Measurements from ENCODE around the gene ZSWIM7. TPM values are rescaled to one million over a fixed set of nuclear protein-coding genes. Genes with fewer than 3 reads are reported as not detected.

The ZSWIM7 gene
- total RNA-seq, 2 donors from 2014 or later: 15.1 to 16.5 TPM

DNA sequence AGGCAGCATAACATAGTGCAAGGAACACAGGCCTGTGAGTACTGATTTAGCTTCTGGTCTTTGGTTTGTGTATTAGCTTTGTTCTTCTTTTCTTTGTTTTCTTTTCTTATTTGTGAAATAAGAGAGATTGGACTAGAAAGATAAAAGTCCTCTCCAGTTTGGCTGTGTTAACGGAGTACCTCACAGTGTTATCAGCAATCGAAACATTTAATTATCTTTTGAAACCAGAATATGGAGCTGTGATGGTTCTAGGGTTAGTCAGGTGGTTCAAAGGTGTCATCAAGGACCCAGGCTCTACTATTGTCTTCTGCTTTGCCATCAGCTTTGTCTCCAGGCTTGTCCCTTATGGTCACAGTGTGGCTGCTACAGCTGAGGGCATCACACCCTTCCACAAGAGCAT is 29.0 kb downstream of the ZSWIM7 start:
- H3K4me1 ChIP-seq (replicated peaks): no peaks in the 10 kb centered on the region
- H3K27me3 ChIP-seq (replicated peaks; ENCODE audit: insufficient read depth): no peaks in the 10 kb centered on the region
- TF ChIP-seq POLR2A (IDR thresholded peaks at IDR 0.05): no peak
- TF ChIP-seq, protein P1, sequence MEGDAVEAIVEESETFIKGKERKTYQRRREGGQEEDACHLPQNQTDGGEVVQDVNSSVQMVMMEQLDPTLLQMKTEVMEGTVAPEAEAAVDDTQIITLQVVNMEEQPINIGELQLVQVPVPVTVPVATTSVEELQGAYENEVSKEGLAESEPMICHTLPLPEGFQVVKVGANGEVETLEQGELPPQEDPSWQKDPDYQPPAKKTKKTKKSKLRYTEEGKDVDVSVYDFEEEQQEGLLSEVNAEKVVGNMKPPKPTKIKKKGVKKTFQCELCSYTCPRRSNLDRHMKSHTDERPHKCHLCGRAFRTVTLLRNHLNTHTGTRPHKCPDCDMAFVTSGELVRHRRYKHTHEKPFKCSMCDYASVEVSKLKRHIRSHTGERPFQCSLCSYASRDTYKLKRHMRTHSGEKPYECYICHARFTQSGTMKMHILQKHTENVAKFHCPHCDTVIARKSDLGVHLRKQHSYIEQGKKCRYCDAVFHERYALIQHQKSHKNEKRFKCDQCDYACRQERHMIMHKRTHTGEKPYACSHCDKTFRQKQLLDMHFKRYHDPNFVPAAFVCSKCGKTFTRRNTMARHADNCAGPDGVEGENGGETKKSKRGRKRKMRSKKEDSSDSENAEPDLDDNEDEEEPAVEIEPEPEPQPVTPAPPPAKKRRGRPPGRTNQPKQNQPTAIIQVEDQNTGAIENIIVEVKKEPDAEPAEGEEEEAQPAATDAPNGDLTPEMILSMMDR (IDR thresholded peaks at IDR 0.05): no peak
- TF ChIP-seq POLR2AphosphoS5 (IDR thresholded peaks at IDR 0.05): no peak
- H3K9me3 ChIP-seq: no peaks in the 10 kb centered on the region
- DNase-seq (ENCODE audit: low spot score): no peak
- intact Hi-C loops (cut with DNase I): no loop called here
- H3K4me3 ChIP-seq: no peak overlapping the region
- no peaks in the 10 kb centered on the region for H3K36me3 ChIP-seq
- WGBS: 99% methylated on average over 2 of the region's 2 CpGs
- H3K27ac ChIP-seq: no peak overlapping the region

DNA sequence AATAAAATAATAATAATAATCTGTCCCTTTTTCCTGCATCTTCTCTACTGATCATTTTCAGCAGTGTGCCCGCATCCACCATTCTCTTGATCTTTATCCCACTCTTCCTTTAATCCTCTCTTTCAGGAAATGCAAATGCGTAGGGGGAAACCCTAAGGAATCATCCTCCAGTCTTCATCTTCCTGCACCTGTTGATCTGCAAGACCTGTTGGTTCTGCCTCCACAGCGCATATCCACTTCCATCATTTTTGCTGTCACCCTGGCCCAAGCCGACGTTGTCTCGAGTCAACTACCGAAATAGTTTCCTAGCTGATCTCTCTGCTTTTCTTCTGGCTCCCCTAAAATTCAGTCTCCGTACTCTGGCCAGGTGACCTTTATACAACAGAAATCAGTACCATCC is 30.0 kb downstream of the ZSWIM7 start:
- H3K4me1 ChIP-seq (replicated peaks): no peaks in the 10 kb centered on the region
- H3K36me3 ChIP-seq: no peaks in the 10 kb centered on the region
- no peaks in the 10 kb centered on the region for H3K27me3 ChIP-seq (replicated peaks; ENCODE audit: insufficient read depth)
- WGBS: 97% methylated on average over 8 of the region's 8 CpGs
- TF ChIP-seq POLR2AphosphoS5 (IDR thresholded peaks at IDR 0.05) (no peak), POLR2A (IDR thresholded peaks at IDR 0.05) (no peak)
- TF ChIP-seq, protein P1 (IDR thresholded peaks at IDR 0.05): no peak
- H3K27ac ChIP-seq: no peak overlapping the region
- H3K9me3 ChIP-seq: no peaks in the 10 kb centered on the region
- no peak for DNase-seq (ENCODE audit: low spot score)
- intact Hi-C loops (cut with DNase I): no loop called here
- H3K4me3 ChIP-seq: no peak overlapping the region

DNA sequence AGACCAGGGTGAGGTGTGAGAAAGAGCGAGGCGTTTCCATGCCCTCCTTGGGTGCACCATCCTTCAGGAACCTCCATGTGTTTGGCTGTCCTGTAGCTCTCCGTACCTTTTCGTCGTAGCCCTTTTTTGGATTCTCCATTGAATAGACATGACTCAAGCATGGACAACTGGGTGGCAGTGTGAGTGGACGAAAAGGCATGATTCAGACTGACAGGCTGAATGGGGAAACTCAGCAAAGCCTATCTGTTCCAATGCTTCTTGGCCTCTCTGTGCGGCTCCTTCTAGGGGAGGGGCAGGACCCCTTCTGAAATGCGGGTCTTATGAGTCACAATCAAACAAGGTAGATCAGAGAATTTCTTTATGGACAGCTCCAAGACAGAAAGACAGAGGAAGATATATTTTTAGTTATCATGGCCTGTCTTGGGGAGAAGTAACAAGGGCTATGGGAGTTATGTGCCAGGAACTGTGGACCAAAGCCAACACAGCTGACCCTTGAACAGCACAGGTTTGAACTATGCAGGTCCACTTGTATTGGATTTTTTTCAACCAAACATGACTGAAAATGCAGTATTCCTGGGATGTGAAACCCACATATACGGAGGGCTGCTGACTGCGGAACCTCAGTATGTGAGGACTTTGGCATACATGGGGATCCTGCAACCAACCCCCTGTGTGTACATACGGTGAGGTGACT is 31.7 kb downstream of the ZSWIM7 start:
- Histone ChIP-seq H3K36me3 (no peaks in the 10 kb centered on the region), H3K4me3 (no peak overlapping the region), H3K9me3 (no peaks in the 10 kb centered on the region), H3K4me1 (replicated peaks) (no peaks in the 10 kb centered on the region), H3K27ac (no peak overlapping the region), H3K27me3 (replicated peaks; ENCODE audit: insufficient read depth) (no peaks in the 10 kb centered on the region)
- TF ChIP-seq, protein P1 (IDR thresholded peaks at IDR 0.05): no peak
- no peak for TF ChIP-seq POLR2A (IDR thresholded peaks at IDR 0.05)
- no peak for TF ChIP-seq POLR2AphosphoS5 (IDR thresholded peaks at IDR 0.05)
- intact Hi-C loops (cut with DNase I): no loop called here
- WGBS: 82% methylated on average over 11 of the region's 11 CpGs
- no peak for DNase-seq (ENCODE audit: low spot score)

DNA sequence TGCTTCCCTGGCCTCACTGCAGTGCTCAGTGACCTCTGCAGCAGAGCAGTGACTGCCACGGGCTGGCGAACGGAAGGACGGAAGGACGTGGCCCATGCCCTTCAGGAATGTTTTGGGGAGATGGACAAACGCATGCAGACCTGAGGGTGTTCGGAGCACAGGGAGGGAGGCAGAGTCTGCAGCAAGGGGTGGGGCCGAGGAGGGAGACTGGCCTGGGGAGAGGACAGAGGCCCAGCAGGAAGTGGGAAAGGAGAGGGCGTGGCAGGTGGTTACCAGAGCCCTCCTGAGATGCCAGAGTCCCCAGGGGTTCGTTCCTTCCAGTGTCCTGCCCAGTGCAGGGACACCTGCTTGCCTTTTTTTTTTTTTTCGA is 32.6 kb downstream of the ZSWIM7 start:
- Histone ChIP-seq H3K9me3 (no peaks in the 10 kb centered on the region), H3K27me3 (replicated peaks; ENCODE audit: insufficient read depth) (no peaks in the 10 kb centered on the region), H3K36me3 (no peaks in the 10 kb centered on the region), H3K4me3 (no peak overlapping the region), H3K27ac (peak overlapping the region in 1 of 2 donors; percentile 13), H3K4me1 (replicated peaks) (no peaks in the 10 kb centered on the region)
- TF ChIP-seq, protein P1 (IDR thresholded peaks at IDR 0.05): no peak
- TF ChIP-seq POLR2A (IDR thresholded peaks at IDR 0.05): no peak
- no peak for TF ChIP-seq POLR2AphosphoS5 (IDR thresholded peaks at IDR 0.05)
- no peak for DNase-seq (ENCODE audit: low spot score)
- 52% methylated on average over 11 of the region's 11 CpGs for WGBS
- intact Hi-C loops (cut with DNase I): no loop called here

DNA sequence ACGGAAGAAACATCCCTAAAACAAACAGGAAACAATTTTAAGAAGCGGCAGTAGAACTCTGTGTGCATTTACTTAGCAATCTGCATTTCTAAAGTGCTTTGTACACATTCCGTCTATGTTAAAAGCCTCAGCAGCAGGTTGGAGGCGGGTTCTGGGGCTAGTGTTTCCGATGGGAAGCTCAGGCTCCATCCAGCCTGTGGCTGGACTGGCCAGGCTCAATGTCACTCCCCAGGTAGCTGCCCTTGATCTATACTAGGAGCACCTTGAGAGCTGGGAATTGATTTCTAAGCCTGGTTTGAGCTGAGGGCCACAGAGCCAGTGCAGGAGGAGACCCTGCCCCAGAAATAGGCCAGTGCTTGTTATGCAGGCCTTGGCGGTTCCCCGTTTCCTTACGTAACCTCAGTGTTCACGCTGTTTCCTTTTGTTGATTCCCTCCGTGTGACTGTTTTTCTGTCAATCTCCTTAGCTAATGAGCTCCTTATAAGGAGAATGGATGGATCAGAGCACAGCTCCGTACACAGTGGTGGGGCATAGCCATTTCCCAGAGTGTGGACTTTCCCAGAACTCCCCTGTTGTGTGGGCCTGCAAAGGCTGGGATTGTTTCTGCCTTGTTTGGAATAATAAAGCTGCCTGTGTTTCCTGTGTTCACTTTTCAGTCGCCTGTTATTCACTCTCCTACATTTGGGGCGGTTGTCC is 33.2 kb downstream of the ZSWIM7 start:
- Histone ChIP-seq H3K9me3 (no peaks in the 10 kb centered on the region), H3K27ac (peak overlapping the region in 1 of 2 donors; percentile 13), H3K36me3 (no peaks in the 10 kb centered on the region), H3K27me3 (replicated peaks; ENCODE audit: insufficient read depth) (no peaks in the 10 kb centered on the region), H3K4me3 (peak overlapping the region in 1 of 2 donors; percentile 1), H3K4me1 (replicated peaks) (no peaks in the 10 kb centered on the region)
- intact Hi-C loops (cut with DNase I): no loop called here
- WGBS: 52% methylated on average over 13 of the region's 13 CpGs
- peak; percentile 47 for DNase-seq (ENCODE audit: low spot score)
- TF ChIP-seq POLR2AphosphoS5 (IDR thresholded peaks at IDR 0.05): peak; percentile 72
- no peak for TF ChIP-seq POLR2A (IDR thresholded peaks at IDR 0.05)

All from prostate gland (tissue), 2 donors.